ENCODE results near the gene TUBA8. TPM values are rescaled to one million over a fixed set of nuclear protein-coding genes. Genes with fewer than 3 reads are reported as not detected.

The TUBA8 gene
- total RNA-seq, 2 experiments from 2014 or later, result 1.2 to 1.5 TPM

- Mint-ChIP-seq H3K27ac (peak overlapping the region; percentile 98), H3K9me3 (ENCODE audit: insufficient read depth) (no peaks in the 10 kb centered on the region), H3K4me1 (ENCODE audit: low read depth) (peaks cover 49% of the 10 kb centered on the region), H3K27me3 (ENCODE audit: low read depth) (no peaks in the 10 kb centered on the region), H3K36me3 (ENCODE audit: low read depth) (peaks cover 42% of the 10 kb centered on the region), H3K4me3 (peak overlapping the region; percentile 96)
- peak; percentile 47 for ATAC-seq
- ChIA-PET POLR2A (interaction anchor here (0.7 to 2.5 kb wide), 11 partner anchors 8 to 1907 kb away, joined by 3 to 18 read pairs (median 4); partner anchors contain the start of gene USP18), CTCF (interaction anchor here (1.1 to 8.1 kb wide), 5 partner anchors 15 to 906 kb away, joined by 3 to 157 read pairs (median 5); partner anchors contain the start of gene USP18)
- DNase-seq, result peak; percentile 62
Measured at GRCh38 chr22:18078329-18079041, 32.1 kb upstream of the TUBA8 start.

- no peak for ATAC-seq
- POLR2A ChIA-PET, result interaction anchor here (1.4 to 1.8 kb wide), 2 partner anchors 12 to 21 kb away, joined by 4 to 6 read pairs; no protein-coding TSS in a partner anchor
- CTCF ChIA-PET, result interaction anchor here (1.1 to 8.1 kb wide), 2 partner anchors 71 to 249 kb away, joined by 6 to 157 read pairs; partner anchors contain the start of gene USP18
- H3K36me3 Mint-ChIP-seq (ENCODE audit: low read depth), result peaks cover 45% of the 10 kb centered on the region
- H3K27me3 Mint-ChIP-seq (ENCODE audit: low read depth), result no peaks in the 10 kb centered on the region
- peak overlapping the region; percentile 8 for H3K27ac Mint-ChIP-seq
- DNase-seq, result no peak
- no peaks in the 10 kb centered on the region for H3K9me3 Mint-ChIP-seq (ENCODE audit: insufficient read depth)
- peak overlapping the region; percentile 96 for H3K4me3 Mint-ChIP-seq
- H3K4me1 Mint-ChIP-seq (ENCODE audit: low read depth), result peaks cover 49% of the 10 kb centered on the region
Measured at GRCh38 chr22:18079706-18080233, 30.8 kb upstream of the TUBA8 start.

GRCh38 chr22:18081416-18081815 is 29.2 kb upstream of the TUBA8 start:
- CTCF ChIA-PET, result no interaction called here

DNA sequence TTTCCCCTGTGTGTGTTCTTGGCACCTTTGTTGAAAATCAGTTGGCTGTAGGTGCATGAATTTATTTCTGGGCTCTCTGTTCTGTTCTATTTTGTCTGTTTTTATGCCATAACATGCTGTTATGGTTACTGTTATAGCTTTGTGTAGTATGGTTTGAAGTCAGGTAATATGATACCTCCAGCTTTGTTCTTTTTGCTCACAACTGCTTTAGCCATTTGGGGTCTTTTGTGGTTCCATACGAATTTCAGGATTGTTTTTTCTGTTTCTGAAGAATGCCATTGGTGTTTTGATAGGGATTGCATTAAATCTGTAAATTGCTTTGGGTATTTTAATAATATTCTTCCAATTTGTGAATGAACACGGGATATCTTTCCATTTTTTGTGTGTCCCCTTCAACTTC is 28.1 kb upstream of the TUBA8 start:
- Mint-ChIP-seq H3K36me3 (ENCODE audit: low read depth) (peaks cover 60% of the 10 kb centered on the region), H3K4me3 (no peak overlapping the region), H3K27me3 (ENCODE audit: low read depth) (no peaks in the 10 kb centered on the region), H3K4me1 (ENCODE audit: low read depth) (peaks cover 37% of the 10 kb centered on the region), H3K9me3 (ENCODE audit: insufficient read depth) (no peaks in the 10 kb centered on the region), H3K27ac (no peak overlapping the region)
- ChIA-PET CTCF (no interaction called here), POLR2A (no interaction called here)
- no peak for DNase-seq
- ATAC-seq, result no peak

More at GRCh38 chr22:18081416-18081815, 29.2 kb upstream of the TUBA8 start:
- Mint-ChIP-seq H3K4me1 (ENCODE audit: low read depth) (peaks cover 45% of the 10 kb centered on the region), H3K27me3 (ENCODE audit: low read depth) (no peaks in the 10 kb centered on the region), H3K4me3 (no peak overlapping the region), H3K27ac (no peak overlapping the region), H3K9me3 (ENCODE audit: insufficient read depth) (no peaks in the 10 kb centered on the region), H3K36me3 (ENCODE audit: low read depth) (peaks cover 56% of the 10 kb centered on the region)
- DNase-seq, result no peak
- ATAC-seq, result no peak
- POLR2A ChIA-PET, result no interaction called here

GRCh38 chr22:18083406-18083805 is 27.2 kb upstream of the TUBA8 start:
- no peak for DNase-seq
- Mint-ChIP-seq H3K4me1 (ENCODE audit: low read depth) (peaks cover 35% of the 10 kb centered on the region), H3K27ac (no peak overlapping the region), H3K36me3 (ENCODE audit: low read depth) (peaks cover 68% of the 10 kb centered on the region), H3K4me3 (no peak overlapping the region), H3K27me3 (ENCODE audit: low read depth) (no peaks in the 10 kb centered on the region), H3K9me3 (ENCODE audit: insufficient read depth) (no peaks in the 10 kb centered on the region)
- POLR2A ChIA-PET, result interaction anchor here (0.6 kb wide), 1 partner anchor 445 kb away, joined by 3 read pairs; the partner anchor contains the start of gene BCL2L13
- CTCF ChIA-PET, result no interaction called here
- no peak for ATAC-seq

- ChIA-PET CTCF (no interaction called here), POLR2A (no interaction called here)
- Mint-ChIP-seq H3K27ac (no peak overlapping the region), H3K4me1 (ENCODE audit: low read depth) (peaks cover 23% of the 10 kb centered on the region), H3K4me3 (no peak overlapping the region), H3K27me3 (ENCODE audit: low read depth) (no peaks in the 10 kb centered on the region), H3K9me3 (ENCODE audit: insufficient read depth) (no peaks in the 10 kb centered on the region), H3K36me3 (ENCODE audit: low read depth) (peaks cover 66% of the 10 kb centered on the region)
- no peak for ATAC-seq
- no peak for DNase-seq
Measured at GRCh38 chr22:18085188-18085587, 25.4 kb upstream of the TUBA8 start.

DNA sequence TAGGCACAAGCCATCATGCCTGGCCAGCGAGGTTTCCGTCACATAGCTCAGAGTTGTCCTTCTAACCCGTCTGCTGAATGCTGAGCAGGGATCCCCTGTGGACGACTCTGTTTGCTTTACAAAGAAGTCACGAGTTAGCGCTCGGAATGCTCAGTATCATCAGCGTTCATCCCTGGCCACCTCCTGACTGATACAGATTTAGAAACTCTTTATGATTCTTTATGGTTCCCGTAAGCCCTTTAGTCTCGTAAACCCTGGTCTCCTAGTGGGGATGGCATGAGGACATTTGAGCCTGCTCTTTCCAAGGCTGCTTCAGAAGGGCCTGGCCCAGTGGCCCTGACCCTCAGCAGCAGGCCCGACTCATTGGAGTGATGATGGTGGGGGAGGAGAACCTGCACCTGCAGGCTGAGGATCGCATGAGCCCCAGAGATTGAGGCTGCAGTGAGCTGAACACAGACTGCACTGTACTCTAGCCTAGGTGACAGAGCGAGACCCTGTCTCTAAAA is 23.2 kb upstream of the TUBA8 start:
- POLR2A ChIA-PET, result interaction anchor here (0.9 to 1.0 kb wide), 2 partner anchors 9 to 65 kb away, joined by 3 read pairs; partner anchors contain the start of gene PEX26

DNA sequence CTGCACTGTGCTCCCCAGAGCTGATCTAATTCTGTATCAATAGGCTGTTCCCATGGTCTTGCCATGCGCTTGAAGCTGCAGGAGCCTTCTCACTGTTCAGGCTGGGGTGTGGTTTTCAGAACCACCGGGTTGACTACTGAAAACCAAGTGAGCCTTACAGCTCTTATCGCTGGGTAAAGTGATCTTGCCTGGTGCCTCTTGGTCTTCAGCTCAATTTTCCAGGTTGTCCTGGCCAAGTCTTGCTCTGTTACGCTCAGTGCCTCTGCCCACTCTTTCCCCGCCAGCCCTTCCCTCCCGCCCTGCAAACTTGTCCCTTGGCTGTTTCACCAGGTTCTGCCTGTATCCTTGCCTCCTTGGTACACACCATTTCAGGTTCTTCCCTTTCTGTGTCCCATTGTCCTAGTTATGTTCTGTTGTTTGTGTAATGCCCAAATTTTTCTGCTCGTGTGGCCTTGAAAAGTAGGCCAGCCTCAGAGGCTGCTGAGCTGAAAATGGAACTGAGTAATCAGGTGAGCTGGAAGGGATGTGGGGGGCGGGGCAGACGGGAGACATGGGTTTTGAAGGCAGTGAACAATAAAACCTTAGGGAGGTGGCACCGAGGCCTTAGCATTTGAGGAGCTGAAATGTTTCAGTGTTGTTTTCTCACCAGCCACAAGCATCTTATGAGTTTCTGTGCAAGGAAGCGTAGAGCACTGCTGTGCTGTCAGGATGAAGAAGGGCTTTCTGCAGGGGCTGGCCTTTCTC is 21.6 kb upstream of the TUBA8 start:
- no peak for DNase-seq
- ATAC-seq, result no peak
- no peaks in the 10 kb centered on the region for H3K27me3 Mint-ChIP-seq (ENCODE audit: low read depth)
- no peak overlapping the region for H3K4me3 Mint-ChIP-seq
- H3K27ac Mint-ChIP-seq, result no peak overlapping the region
- no peaks in the 10 kb centered on the region for H3K9me3 Mint-ChIP-seq (ENCODE audit: insufficient read depth)
- H3K4me1 Mint-ChIP-seq (ENCODE audit: low read depth), result peaks cover 7% of the 10 kb centered on the region
- CTCF ChIA-PET, result interaction anchor here (0.8 to 1.5 kb wide), 4 partner anchors 11 to 304 kb away, joined by 3 read pairs; no protein-coding TSS in a partner anchor
- POLR2A ChIA-PET, result no interaction called here
- H3K36me3 Mint-ChIP-seq (ENCODE audit: low read depth), result peaks cover 51% of the 10 kb centered on the region

More for the DNA sequence above, 23.2 kb upstream of the TUBA8 start:
- CTCF ChIA-PET, result interaction anchor here (1.4 kb wide), 1 partner anchor 11 kb away, joined by 3 read pairs; no protein-coding TSS in a partner anchor
- no peak for DNase-seq
- no peak for ATAC-seq
- Mint-ChIP-seq H3K4me3 (no peak overlapping the region), H3K4me1 (ENCODE audit: low read depth) (peaks cover 15% of the 10 kb centered on the region), H3K27ac (no peak overlapping the region), H3K36me3 (ENCODE audit: low read depth) (peaks cover 59% of the 10 kb centered on the region), H3K27me3 (ENCODE audit: low read depth) (no peaks in the 10 kb centered on the region), H3K9me3 (ENCODE audit: insufficient read depth) (no peaks in the 10 kb centered on the region)

- H3K36me3 Mint-ChIP-seq (ENCODE audit: low read depth), result peaks cover 54% of the 10 kb centered on the region
- peaks cover 7% of the 10 kb centered on the region for H3K4me1 Mint-ChIP-seq (ENCODE audit: low read depth)
- POLR2A ChIA-PET, result no interaction called here
Measured at GRCh38 chr22:18090286-18090685, 20.3 kb upstream of the TUBA8 start.

DNA sequence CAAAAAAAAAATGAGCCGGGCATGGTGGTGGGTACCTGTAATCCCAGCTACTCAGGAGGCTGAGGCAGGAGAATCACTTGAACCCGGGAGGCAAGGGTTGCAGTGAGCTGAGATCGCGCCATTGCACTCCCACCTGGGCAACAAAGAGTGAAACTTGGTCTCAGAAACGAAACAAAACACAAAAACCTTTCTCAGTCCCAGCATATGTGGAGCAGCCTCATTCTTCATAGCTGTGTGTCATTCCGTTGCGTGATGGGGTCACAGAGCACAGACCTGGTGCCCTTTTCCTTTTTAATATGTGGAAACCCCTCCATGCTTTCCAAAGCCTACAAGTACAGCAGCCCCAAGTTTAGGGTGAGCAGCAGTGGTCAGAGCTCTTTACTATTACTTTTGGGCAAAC is 19.1 kb upstream of the TUBA8 start:
- CTCF ChIA-PET, result no interaction called here
- POLR2A ChIA-PET, result interaction anchor here (0.6 to 1.8 kb wide), 2 partner anchors 11 to 26 kb away, joined by 3 to 6 read pairs; no protein-coding TSS in a partner anchor
- ATAC-seq, result no peak
- H3K9me3 Mint-ChIP-seq (ENCODE audit: insufficient read depth), result no peaks in the 10 kb centered on the region
- peaks cover 7% of the 10 kb centered on the region for H3K4me1 Mint-ChIP-seq (ENCODE audit: low read depth)
- H3K36me3 Mint-ChIP-seq (ENCODE audit: low read depth), result peaks cover 56% of the 10 kb centered on the region
- H3K27me3 Mint-ChIP-seq (ENCODE audit: low read depth), result no peaks in the 10 kb centered on the region
- no peak overlapping the region for H3K27ac Mint-ChIP-seq
- DNase-seq, result no peak
- no peak overlapping the region for H3K4me3 Mint-ChIP-seq

More at GRCh38 chr22:18090286-18090685, 20.3 kb upstream of the TUBA8 start:
- ATAC-seq, result no peak
- no peak for DNase-seq
- CTCF ChIA-PET, result interaction anchor here (1.5 kb wide), 1 partner anchor 305 kb away, joined by 3 read pairs; no protein-coding TSS in a partner anchor
- H3K27ac Mint-ChIP-seq, result no peak overlapping the region
- H3K27me3 Mint-ChIP-seq (ENCODE audit: low read depth), result no peaks in the 10 kb centered on the region
- H3K4me3 Mint-ChIP-seq, result no peak overlapping the region
- H3K9me3 Mint-ChIP-seq (ENCODE audit: insufficient read depth), result no peaks in the 10 kb centered on the region

DNA sequence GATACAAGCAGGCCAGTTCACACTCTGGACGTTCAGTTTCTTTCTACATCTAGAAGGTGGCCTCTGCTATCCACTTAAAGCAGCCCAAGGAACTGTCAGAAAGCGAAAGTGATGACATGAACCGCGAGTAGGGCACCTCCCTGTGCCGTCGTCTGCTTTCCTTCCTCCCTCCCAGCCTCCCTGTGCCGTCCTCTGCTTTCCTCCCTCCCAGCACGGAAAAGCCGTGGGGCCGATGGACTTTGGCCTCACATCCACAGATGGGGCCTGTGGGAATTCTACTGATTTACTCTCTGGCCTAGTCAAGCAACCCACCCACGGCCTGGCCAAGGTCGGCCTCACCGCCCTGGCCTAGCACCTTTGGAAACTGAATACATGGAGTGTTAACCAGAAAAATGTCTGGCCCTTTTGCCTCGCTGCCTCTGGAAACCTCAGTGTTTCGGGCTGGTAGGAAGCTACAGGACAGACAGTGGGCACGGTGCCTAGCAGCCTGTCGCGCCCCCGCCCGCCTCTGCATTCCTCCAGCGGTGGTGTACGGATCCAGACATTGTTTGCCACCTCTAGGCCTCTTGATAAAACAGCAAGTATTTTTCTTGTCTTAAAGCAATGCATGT is 18.6 kb upstream of the TUBA8 start:
- Mint-ChIP-seq H3K9me3 (ENCODE audit: insufficient read depth) (no peaks in the 10 kb centered on the region), H3K4me1 (ENCODE audit: low read depth) (peaks cover 7% of the 10 kb centered on the region), H3K36me3 (ENCODE audit: low read depth) (peaks cover 59% of the 10 kb centered on the region), H3K27ac (peak overlapping the region; percentile 63), H3K27me3 (ENCODE audit: low read depth) (no peaks in the 10 kb centered on the region), H3K4me3 (no peak overlapping the region)
- POLR2A ChIA-PET, result interaction anchor here (0.6 to 1.8 kb wide), 2 partner anchors 12 to 25 kb away, joined by 3 to 6 read pairs; no protein-coding TSS in a partner anchor
- ATAC-seq (no peak), DNase-seq (no peak)
- CTCF ChIA-PET, result no interaction called here
